Suppressor macrophage (primary cell): Measurements from ENCODE around the gene TMA7B.
"Not testable (repeated sequence)": the region's sequence is repeated elsewhere in the genome, so short reads cannot be mapped to it uniquely, and the experiment has no call there.

Experiments used
- DNase-seq, 4 experiments: peaks; one replicate each; pipeline ENCODE4 v3.0.0-alpha.2; 2020 to 2022

TMA7B gene

DNA sequence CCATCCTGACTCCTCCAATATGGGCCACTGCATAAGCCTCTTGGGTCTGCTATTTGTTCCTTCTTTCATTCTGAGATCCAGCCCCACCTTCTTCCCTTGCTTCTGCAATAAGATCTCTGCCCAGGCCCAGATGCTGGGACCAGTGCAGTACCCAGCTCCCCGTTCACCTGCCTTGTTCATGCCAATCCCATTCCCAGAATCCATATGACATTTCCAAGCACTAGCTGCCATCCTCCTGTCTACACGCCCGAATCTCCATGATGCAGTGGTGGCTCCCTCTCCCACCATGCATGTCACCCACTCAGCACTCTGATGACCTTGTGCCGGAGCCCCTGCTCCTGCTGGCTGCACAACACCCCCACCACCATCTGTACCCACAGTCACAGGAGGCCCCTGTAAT, 23.1 kb downstream of the TMA7B start:
- DNase-seq = no peak

DNA sequence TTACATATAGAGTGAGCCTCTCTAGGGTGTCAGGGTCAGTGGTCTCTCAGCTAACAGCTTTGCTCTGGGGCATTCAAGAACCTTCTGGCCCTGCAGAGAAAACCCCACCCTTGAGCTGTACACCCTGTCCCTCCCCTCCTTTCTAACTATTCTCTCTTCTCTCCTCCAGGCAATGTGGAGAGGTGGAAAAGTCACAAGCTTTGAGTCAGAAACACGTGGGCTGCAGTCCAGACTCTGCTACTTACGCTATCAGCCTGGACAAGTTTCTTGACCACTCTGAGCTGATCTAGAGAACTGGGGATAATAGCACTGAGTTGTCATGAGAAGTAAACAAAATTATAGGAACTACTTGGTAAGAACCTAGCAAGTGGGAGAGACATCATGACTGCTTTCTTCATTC, 23.8 kb downstream of the TMA7B start:
- DNase-seq = peak in 1 of 4 experiments; percentile 16

DNA sequence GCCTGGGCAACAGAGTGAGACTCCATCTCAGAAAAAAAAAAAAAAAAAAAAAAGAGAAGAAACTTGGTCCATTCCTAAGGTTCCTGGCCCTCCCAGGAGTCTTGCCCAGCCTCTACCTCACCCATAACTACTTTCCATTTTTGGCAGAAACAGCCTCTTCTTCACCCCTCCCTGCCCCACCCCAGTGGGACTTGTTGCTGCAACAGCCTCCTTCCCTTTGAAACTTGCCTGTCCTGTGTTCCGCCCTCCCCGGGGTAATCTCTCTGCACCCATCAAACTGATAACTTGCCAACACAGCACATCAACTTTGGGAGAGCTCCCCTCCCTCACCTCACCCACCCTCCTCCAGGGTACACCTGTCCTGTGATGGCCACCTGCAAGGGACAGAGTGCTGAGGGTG, 24.5 kb downstream of the TMA7B start:
- DNase-seq = no peak

DNA sequence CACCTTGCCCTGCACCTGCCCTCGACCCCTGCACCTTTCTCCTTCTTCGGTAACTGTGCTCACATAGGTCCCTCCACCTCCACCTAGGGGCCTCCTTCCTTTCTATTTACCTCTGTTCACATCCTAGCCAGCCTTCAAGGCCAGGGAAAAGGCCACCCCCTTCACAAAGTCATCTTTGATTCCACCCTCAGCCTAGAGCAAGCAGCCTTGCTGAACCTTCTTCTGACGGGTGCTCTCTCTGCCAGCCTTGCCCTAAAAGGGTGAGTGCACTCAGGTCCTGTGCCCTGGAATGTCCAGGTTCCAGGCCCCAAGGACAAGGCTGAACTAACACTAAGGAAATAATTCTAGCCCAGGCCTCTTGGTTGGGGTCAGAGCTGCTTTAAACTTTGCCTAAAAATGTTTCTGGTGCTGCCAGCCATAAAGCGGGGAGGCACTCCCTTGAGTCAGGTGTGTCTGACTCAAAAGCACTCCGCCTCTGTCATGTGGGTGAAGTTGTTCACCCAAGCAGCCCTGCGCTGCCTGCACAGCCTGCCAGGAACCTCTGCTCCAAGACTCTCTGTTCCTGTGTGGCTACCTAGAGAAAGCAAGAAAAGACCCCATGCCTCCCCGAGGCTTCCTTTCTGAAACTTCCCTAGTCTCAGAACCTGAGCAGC, 25.3 kb downstream of the TMA7B start:
- DNase-seq = no peak

DNA sequence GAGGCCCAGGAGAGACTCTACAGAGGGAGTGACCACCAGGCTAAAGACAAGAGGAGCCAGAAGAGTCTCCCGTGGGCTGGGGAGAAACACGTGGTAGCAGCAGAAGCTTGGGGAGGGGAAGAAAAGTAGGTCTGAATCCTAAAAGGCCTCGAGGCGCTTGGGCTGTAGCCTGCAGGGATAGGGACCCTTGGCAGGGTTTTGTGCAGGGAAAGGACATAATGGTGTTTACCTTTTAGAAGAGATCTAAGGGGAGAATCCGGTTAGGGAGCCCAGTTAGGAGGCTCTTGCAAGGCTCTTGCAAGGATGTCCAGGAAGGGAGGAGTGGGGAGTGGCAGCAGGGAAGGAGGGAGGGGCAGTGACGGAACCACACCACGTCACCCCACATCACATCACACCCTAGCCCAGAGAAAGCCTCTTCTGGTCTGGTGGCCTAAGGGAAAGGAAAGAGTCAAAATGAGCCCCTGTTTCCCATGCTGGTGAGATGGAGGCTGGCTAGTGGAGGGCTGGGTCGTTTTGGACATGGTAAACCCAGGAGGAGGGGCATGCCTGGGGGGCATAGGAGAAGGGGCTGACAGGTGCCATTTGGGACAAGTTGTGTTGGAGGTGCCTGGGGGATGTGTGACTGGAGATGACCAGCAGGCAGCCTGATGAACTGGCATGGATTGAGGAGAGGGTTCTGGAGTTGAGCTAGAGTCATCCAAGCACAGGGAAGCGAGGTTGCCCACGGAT, 28.4 kb downstream of the TMA7B start:
- no peak for DNase-seq

DNA sequence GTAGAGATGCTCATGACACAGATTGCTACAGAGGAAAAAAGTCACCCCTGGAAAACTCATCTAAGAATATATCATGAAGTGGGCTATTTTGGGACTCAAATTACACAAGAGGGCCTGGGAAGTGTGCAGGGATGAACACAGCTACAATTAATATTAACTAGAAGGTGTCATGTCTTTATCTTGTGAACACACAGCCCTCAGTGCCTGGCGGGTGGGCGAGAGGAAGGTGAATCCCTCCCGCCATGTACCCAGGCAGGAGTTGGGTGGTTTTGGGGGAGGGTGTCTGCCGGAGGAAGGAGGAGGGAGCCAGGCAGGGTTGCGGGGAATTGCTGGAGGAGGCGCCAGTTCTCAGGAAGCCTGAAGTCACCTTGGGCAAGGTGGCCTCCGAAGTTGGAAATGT, 29.4 kb downstream of the TMA7B start:
- no peak for DNase-seq

DNA sequence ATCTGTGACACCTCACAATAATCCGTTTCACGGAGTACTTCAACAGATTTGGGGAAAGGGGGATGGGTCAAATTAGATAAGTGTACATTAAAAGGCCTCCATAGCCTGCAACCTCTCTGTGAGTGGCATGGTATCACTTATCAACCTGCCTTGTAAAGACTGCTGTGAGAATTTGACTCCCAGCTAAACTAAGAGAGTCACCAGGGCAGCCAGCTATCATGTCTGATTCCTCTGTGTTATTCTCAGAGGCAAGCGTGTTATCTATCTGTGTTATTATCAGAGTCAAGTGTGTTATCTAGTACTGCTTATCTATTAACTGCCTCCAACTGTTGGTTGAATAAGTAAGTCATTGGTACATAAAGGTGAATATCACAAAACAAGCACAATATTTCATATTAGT, 30.5 kb downstream of the TMA7B start:
- DNase-seq = no peak

DNA sequence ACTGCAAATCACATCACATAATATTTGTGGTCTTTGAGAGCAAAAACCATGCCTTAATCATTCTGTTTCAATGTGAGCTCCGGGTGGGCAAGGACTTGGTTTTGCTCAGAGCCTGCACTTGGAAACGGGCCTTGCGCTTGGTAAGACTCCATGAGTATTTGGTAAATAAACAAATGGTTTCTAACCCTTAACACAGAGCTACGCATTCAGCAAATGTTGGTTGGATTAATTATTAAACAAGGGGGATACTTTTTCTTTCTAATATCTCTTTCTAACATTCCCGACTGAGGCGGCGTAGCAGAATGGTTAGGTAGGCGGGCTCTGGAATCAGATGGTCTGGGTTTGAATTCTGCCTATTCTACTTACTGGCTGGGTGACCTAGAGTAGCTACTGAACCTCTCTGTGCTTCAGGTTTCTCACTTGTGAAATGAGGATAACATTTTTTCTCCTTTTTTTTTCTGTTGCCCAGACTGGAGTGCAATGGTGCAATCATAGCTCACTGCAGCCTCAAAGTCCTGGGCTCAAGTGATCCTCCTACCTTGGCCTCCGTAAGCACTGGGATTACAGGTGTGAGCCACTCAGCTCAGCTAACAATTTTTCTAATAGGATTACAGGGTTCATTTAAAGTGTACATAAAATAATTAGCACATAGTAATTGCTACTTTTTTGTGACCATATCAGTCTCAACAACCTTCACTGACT, 31.1 kb downstream of the TMA7B start:
- no peak for DNase-seq

DNA sequence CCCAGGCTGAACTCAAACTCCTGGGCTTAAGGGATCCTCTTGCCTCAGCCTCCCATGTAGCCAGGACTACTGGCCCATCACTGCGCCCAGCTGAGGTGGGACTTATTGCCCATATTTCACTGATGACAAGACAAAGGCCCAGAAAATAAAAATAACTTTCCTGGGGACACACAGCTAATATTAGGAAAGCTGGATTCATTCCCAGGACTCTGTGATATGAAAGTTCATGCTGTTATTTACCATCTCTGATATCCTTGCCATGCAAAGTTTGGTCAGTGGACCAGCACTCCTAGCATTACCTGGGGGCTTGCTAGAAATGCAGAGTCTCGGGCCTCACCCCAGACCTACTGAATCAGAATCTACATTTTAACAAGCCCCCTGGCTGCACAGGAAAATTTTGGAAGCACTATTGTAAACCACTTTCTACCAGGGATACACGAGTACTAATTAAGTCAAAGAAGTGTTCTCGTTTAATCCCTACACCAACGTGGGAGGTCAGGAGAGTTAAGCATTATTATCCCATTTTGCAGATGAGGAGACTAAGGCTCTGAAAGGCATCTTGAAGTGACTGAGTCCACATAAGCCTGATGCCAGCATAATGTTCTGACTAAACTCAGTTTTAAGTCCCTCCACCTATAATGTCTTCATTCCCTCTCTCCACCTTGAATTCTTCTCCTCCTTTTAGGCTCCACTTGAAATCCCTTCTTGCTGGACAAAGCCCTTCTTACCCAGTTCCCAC, 32.1 kb downstream of the TMA7B start:
- no peak for DNase-seq

DNA sequence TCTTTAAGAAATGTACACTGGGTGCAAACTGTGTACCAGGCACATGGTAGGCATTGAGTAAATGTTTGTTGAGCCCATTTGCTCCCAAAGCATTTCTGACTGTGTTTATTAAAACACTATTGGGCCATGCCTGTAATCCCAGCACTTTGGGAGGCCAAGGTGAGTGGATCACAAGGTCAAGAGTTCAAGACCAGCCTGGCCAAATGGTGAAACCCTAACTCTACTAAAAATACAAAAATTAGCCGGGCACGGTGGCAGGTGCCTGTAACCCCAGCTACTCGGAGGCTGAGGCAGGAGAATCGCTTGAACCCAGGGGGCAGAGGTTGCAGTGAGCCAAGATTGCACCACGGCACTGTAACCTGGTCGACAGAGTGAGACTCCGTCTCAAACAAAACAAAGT, 32.7 kb downstream of the TMA7B start:
- DNase-seq = not testable (repeated sequence)

DNA sequence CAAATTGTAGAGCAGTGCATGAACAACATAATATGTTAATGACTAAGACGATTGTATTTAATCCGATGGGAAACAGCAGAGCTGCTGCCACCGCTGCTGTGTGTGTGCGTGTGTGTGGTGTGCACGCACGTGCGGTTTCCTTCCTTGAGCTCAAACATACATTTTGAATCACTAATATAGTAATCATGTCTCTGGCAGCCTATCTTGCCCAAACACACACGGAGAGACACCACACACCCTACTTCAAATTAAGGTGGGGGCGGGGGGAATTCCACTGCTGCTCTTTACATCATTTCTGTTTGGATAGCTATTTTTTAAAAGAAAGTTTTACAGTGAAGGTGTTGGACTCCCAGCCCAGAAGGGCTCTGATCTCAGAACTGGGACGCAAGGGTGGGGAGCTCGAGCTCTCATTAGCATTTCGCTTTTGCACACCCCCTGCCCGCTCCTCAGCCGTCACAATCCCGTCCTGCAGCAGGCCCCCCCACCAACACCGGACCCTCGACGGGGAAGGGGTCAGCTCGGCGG, 33.9 kb downstream of the TMA7B start:
- DNase-seq = peak in 1 of 4 experiments; percentile 18

DNA sequence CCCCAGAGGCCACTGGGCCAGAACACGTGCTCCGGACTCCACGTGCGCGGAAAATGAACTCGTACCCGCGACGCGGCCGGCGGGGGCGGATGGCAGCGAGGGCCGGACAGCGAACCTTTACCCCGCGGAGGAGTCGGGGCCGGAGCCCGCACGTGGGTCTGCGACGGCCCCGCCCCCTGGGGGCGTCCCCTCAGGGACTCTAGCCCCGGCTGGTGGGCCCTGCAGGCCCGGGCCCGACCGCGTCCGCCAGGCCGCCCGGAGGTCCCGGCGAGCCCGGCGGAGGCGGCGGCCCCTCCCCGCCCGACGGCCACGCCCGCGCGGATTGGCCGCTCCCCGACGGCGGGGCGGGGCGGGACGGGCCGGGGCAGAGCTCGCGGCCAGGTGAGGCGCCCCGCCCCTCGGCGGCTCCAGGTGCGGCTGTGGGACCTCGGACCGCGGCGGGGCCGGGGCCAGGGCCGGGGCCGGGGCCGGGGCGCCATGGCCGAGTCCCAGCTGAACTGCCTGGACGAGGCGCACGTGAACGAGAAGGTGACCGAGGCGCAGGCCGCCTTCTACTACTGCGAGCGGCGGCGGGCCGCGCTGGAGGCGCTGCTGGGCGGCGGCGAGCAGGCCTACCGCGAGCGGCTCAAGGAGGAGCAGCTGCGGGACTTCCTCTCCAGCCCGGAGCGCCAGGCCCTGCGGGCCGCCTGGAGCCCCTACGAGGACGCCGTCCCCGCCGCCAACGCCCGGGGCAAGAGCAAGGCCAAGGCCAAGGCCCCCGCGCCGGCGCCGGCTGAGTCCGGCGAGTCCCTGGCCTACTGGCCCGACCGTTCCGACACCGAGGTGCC, 34.6 kb downstream of the TMA7B start, which contains the start of gene FAM83F:
Gene FAM83F (plus strand): TSS at position 389 of the 827 bp plus-strand sequence. CDS start 89 bp downstream, at position 478.
- peak; percentile 34 to 76 (median 58) for DNase-seq

DNA sequence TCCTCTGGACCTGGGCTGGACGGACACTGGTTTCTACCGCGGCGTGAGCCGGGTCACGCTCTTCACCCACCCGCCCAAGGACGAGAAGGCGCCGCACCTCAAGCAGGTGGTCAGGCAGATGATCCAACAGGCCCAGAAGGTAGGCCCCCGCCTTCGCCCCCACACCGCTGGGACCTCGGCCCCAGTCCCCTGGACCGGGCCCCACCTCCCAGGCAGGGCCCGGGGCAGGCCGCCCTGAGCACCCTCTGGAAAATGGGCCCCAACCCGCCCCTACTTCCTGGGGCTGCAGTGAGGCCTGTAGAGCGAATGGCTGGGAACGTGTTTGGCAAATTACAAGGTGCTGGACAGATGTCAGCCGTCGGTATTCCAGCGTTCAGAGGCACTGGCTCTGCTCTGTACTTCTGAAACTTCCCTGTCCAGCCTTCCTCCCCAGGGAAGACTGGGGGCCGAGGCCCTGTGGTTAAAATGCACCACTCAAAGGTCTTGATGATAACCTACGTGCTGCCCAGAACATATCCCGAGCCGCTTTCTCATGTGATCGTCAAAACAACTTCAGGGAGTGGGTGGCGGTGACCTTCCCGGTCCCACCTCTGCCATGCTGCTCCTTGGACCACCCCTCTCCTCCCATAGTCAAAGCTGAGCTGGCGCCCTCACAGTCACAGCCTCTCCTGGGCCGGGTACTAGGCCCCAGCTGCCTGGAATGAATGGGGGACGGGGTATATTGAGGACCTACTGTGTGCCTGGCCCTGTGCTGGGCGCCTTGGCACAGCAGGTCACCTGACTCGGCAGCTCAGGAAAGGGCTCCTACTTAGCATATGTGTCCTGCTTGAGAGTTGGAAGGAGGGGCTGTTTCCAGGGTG, 35.4 kb downstream of the TMA7B start:
- DNase-seq = no peak

DNA sequence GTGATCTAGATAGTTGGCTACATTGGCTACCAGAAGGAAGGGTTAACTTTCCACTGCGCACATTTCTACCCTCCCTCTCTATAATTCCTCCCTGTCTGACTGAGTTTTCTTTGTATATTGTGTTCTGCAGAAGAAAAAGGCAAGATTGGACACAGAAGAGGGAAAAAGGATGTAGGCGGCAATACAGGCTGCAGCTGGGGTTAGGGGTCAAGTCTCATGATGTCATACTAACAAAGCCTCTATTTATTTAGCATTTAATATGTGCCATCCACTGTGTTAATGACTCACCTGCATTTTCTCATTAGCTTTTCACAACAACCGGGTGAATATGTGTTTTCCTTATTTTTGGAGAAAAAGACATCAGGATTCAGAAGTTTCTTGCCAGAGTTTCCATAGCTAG, 36.5 kb downstream of the TMA7B start:
- no peak for DNase-seq

DNA sequence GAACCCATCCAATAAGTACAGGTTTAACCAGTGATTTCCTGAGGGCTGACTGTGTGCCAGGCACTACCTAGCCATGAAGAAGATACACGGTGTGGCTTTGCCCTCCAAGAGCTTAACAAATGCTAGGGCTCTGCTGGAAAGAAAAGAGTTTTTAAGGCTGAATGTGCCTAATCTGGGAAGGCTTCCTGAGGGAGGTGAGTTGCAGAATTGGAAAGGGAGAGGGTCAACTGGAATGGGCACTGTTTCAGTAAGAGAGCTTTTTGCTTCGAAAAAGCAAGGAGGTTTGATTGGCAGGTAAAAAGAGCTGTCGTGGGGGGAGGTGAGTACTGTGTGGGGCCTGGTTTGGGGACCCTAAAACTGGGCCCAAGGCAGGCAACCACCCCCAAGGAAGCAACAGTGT, 37.2 kb downstream of the TMA7B start:
- DNase-seq = no peak

DNA sequence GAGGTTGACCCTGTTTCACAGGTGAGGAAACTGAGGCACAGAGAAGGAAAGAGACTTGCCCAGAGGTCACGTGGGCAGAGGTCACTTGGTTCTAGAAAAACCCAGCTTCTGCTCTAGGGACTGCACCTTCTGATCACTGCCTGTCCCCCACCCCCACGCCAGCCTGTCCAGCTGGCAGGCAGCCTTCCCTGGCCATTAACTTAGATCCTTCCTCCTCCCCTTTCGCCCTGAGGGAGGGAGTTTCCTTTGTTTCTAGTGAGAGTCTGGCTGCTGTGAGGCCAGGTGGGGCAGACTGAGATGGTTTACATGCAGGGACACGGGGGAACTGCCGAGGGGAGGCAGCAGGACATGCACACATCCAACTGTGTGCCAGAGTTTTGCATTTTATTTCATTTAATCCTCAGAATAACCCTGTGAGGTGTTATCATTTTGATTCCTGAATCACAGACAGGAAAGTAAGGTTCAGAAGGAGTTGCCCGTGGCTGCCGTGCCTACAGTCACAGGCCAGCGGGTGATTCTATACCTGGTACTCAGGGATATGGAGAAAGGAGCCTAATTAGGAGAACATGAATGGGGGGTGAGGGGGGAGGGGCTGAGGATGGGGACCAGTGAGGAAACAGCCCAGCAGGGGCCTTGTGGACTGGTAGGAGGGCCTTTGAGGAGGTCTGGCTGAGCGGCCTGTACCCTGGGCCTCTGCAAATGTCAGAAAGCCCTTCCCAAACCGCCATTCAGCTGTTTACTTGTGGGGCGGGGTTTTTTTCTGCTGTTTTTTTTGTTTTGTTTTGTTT, 37.9 kb downstream of the TMA7B start:
- DNase-seq = no peak

DNA sequence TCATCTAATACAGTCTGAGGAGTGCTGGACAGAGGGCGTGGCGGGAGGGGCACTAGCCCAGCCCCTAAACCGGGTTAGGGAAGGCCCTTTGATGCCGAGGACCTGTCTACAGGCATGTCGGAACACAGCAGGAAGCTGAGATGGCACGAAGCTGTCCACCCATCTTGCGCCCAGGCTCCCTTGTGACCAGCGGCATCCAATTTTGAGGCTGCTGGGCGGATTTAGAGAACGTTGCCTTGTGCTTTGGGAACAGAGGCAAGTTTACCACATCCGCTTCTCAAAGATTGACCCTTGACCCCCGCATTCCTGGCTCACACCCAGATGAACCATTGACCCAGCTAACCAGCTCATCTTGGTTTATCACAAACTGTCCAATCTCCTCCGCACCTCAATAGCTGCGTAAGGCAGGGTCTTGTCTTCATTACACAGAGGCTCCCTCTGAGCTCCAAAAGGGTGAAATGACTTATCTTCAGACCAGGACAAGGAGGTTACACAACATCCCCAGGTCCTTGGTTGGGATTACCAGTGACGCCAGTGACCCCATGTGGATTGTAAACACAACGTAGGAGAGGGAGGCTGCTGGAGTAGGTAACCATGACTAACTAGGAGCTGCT, 39.1 kb downstream of the TMA7B start:
- peak in 2 of 4 experiments; percentile 24 to 31 for DNase-seq

DNA sequence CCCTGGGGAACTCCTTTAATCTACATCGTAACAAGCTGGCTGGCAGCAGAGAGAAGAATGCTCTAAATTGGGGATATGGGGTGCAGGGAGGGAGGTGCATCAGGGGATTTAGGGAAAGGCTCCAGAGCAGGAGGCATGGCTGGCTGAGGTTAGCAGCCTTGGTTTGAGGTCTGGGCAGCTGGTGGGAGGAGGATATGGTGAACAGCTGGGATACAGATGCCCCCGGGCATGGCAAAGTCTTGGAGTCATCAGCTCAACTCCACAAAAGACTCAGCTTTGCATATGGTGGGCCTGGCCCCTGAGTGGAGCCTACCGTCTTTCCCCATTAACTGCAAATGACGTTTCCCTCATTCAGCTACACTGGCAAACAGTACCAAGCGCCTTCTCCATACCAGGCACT, 40.0 kb downstream of the TMA7B start:
- DNase-seq = no peak

DNA sequence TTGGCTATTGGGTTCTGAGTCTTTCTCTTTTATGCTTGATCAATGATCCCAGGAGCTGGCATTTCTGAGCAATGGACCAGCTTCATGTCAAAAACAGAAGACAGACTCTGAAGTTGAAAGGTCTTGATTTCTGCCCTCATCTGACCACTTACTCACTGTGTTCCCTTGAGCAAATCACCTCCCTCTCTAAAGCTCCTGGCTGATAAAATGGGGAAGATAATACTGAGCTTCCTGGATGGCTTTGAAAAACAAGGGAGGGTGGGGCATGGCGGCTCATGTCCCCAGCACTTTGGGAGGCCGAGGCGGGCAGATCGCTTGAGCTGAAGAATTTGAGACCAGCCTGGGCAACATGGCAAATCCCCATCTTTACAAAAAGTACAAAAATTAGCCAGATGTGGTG, 40.9 kb downstream of the TMA7B start:
- no peak for DNase-seq
